Amygdala (tissue), 56 donors: ENCODE data around the gene RIMS1.

Experiments used
- DNase-seq, 56 donors: peaks; one replicate each; lab custom pipeline; 2025; lab: John Stamatoyannopoulos, UW

RIMS1 gene

GRCh38 chr6:72080260-72080941 is 194.1 kb downstream of the RIMS1 start:
- no peak for DNase-seq

DNA sequence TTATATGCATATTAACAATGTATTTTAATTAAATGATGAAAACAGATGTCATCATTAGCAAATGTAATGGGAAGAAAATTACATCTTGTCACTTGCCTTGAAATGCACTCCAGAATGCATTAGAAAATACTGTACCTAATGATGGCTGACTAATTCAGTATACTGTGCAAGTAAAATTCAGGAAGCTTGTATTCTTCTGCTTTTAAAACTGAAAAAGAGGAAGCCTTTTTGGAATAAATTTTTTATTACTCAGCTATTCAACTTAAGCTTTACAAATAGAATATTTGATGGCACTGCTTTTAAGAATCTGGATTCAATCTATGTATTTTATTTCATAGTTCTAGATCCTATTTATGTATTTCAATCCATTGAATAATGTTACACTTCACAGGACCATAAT is 195.5 kb downstream of the RIMS1 start:
- no peak for DNase-seq

GRCh38 chr6:72083976-72084375 is 197.6 kb downstream of the RIMS1 start:
- no peak for DNase-seq

- no peak for DNase-seq
Measured at GRCh38 chr6:72084992-72085569, 198.7 kb downstream of the RIMS1 start.

GRCh38 chr6:72094506-72094905 is 208.2 kb downstream of the RIMS1 start:
- no peak for DNase-seq

GRCh38 chr6:72102561-72102960 is 216.2 kb downstream of the RIMS1 start:
- DNase-seq, result no peak

DNA sequence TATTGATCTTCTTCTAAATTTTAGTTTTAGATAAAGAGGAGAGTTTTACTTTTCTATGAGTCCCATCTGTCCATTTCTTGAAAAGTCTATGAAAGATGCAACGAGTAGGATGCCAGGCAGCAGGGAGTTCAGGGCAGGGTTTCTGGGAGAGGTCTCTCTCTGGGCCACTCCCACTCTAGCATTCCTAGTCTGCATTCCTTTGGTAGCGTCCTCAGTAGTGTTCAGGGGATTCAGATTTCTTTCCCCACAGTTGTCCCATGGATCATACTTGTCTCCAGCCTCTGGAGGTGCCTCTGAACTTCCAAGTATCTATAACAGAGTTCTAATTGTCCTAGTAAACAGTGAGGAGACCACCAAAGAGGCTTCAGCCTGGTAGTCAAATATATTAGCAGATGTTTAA is 225.3 kb downstream of the RIMS1 start:
- DNase-seq, result no peak

DNA sequence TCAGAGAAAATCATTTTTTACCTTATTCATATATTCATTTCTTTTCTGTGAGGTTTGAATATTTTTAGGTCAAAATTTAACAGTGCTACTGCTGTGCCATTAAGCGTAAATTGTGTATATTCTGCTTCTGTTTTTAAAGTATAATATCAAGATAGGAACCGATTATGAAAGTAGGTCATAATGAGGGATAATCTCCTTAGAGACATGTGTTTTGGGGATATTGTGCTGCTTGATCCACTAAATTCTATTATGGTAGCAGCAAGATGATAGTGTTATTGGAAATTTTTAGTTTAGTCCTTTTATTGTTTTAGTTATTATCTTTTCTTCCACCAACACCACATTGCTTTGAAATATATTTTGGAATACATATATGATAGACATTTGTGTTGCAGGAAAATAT is 244.0 kb downstream of the RIMS1 start:
- DNase-seq, result no peak

DNA sequence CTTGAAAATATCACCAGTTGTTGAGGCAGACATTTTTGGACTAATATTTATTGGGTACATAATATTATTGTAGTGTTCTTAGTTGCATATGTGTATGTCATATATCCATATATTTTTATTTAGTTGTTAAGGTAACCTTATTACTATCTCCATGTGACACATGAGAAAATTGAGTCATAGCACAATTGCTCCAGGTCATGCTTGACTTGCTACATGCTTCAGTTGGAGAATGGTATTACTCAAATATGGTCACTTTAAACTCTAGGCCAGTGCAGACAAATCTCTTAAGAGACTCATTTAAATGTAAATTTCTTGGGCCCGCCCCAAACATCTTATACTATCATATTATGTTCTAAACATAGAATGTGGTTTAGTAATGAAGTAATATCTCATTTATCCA is 246.1 kb downstream of the RIMS1 start:
- no peak for DNase-seq

DNA sequence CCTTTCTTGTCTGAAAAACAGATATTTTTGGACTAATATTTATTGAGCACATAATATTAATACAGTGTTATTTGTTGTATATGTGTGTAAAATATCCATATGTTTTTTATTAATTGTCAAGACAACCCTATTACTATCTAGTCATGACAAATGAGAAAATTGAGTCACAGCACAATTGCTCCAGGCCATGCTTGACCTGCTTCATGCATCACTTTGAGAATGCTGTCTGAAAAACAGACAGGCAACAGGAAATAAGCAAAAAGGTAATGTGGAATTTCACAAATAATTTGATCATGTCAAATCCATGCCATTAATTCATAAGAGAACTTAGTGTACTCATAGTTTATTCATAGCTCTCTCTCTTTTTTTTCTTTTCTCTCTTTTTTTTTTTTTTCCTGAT is 246.5 kb downstream of the RIMS1 start:
- no peak for DNase-seq

- DNase-seq, result no peak
Measured at GRCh38 chr6:72133324-72133723, 247.0 kb downstream of the RIMS1 start.

GRCh38 chr6:72140795-72141194 is 254.4 kb downstream of the RIMS1 start:
- DNase-seq, result no peak

DNA sequence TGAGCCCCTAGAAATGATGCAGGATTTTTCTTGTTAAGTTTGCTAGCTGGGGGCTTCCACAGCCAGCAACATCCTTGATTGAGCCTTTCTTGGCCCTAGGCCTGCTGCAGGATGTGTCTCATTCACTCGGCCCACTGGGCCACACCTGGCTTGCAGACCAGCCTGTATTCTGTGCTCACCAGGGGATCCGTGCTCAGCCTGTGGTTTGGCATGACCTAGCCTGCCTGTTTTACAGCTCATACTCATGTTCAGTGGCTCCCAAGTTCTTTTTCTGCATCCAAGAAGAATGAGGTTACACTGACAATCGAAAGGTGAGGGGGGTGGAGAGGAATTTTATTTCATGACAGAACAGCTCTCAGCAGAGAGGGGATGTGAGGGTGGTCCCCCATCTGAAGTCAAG is 263.4 kb downstream of the RIMS1 start:
- DNase-seq, result no peak

DNA sequence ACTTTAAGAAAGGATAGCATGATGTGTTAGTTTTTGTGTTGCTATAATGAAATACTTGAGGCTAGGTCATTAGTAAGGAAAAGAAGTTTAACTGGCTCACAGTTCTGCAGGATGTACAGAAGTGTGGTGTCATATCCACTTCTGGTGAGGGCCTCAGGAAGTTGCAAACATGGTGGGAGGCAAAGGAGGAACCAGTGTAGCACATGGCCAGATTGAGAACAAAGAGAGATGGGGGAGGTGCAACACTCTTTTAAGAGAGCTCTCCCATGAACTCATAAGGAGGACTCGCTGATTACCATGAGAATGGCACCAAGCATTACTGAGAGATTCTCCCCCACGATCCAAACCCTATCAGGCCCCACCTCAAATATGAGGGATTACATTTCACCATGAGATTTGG is 265.4 kb downstream of the RIMS1 start:
- DNase-seq, result no peak

DNA sequence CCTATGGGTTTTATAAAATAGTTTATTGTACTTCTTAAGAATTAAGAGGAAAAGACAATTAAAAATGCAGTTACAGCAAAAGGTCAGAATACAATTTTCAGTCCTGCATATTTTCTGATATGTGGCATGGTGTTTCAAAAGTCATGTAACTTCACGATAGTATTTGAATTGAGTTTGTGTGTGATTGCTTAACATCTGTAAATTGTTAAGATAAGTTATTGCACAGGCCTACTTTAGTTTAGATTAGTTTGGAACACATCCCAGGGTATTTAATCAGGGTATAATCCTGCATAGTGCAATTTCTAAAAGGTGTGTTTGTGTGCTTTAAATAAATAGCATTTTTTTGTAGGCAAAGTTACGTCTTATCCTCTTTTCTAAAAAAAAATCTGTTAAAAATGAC is 289.6 kb downstream of the RIMS1 start:
- no peak for DNase-seq

- DNase-seq, result peak in 27 of 56 donors; percentile 3 to 64 (median 17)
Measured at GRCh38 chr6:72182337-72183246, 296.2 kb downstream of the RIMS1 start.

DNA sequence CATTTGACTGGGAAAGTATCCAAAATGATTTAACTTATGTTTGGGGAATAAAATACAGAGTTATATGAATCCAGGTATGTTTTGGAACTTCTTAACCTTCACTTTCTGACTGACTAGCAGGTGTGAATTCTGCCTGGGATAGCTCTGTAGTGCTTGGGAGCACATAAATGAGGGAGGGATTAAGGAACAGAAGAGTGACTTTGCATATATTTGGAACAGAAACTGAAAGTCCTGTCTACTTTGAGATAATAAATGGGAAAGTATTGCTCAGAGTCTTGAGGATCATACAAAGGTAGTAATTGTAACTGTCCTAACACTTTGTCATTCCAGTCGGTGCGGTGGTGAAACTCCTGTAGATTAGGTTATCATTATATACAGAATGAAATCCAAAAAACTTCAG is 317.6 kb downstream of the RIMS1 start:
- no peak for DNase-seq

DNA sequence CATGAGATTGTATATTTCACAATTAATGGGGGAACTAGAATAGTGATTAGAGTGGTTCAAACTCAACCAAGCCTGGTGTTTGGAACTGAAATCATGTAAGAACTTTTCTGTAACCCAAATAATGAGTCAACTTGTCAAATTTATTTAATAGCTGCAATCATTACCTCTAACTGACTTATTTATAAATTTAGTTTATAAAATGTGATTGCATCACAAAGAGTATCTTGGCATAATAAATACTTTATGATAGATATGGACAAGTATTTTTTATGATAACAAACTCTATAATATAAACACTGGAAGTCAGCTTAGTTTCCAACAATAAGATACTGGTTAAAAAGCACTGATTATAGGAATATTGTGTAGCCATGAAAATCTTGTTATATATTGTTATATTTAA is 319.1 kb downstream of the RIMS1 start:
- DNase-seq, result no peak

DNA sequence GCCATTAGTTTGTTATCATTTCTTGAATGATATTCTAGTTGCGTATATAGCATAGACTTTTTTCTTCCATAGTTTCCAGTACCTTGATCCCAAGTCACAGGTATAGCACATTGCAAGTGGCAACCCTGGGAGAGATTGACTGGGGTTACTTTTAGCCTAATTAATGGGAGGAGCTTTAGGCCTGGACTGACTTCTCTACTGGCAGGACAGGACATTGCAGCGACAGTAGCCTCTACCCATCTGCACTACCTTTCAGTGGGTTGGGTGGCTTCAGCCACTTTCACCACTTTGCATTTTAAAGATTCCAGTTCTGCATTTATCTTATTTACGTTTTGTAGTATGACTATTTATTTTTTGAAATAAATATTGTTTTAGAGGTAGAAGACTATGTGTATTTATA is 320.3 kb downstream of the RIMS1 start:
- DNase-seq, result no peak

DNA sequence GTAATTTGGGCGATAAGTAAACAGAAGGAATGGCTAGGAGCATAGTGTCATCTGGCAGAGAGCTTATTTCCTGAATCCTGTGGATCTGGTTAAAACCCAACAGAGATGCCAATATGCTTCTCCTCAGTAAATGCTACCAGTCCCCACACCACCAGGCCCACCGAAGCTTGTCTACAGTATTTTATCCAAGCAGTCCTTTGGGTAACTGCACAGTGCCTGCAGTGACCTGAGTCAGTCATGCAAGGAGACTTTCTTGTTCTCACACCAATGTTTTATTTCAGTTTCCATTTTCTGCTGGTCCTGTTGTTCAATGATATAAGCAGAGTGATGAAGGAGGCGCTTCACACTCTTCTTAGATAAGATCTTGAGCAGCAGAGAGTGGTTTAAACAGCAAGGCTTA is 326.3 kb downstream of the RIMS1 start:
- no peak for DNase-seq

GRCh38 chr6:72213654-72214053 is 327.3 kb downstream of the RIMS1 start:
- no peak for DNase-seq
